ENCODE data around the gene TRNAU1AP.

The TRNAU1AP gene

GRCh38 chr1:28573564-28573963, 20.7 kb downstream of the TRNAU1AP start:
- Histone ChIP-seq H3K4me1 (ENCODE audit: control insufficient read depth, low read length) (peaks cover 3% of the 10 kb centered on the region; the same call in 1 of the 2 replicates), H3K79me2 (ENCODE audit: control insufficient read depth, low read length) (no peaks in the 10 kb centered on the region), H4K20me1 (ENCODE audit: control insufficient read depth, insufficient read depth, low read depth, low read length) (no peaks in the 10 kb centered on the region), H3K36me3 (ENCODE audit: control insufficient read depth, low read length) (peaks cover 54% of the 10 kb centered on the region), H3K9me3 (ENCODE audit: control insufficient read depth, insufficient read depth, low read length) (no peaks in the 10 kb centered on the region), H3K4me2 (ENCODE audit: low read length) (no peak overlapping the region), H3F3A (ENCODE audit: control insufficient read depth, insufficient read depth) (peaks cover 29% of the 10 kb centered on the region), H3K4me3 (ENCODE audit: low read length) (no peak overlapping the region), H3K27ac (ENCODE audit: low read depth, low read length) (no peak overlapping the region), H3K27me3 (ENCODE audit: control insufficient read depth, low read length) (no peaks in the 10 kb centered on the region), H3K9me2 (replicated peaks; ENCODE audit: control insufficient read depth, low read length) (no peaks in the 10 kb centered on the region)
- TF ChIP-seq CTCF (IDR thresholded peaks at IDR 0.05; ENCODE audit: low read depth, low read length, poor library complexity, severe bottlenecking) (no peak), EZH2phosphoT487 (IDR thresholded peaks at IDR 0.05; ENCODE audit: borderline replicate concordance, low read length) (no peak)

GRCh38 chr1:28577052-28577678, 24.3 kb downstream of the TRNAU1AP start:
- Histone ChIP-seq H3K4me2 (ENCODE audit: low read length) (no peak overlapping the region), H3K9me3 (ENCODE audit: control insufficient read depth, insufficient read depth, low read length) (no peaks in the 10 kb centered on the region), H3K4me3 (ENCODE audit: low read length) (no peak overlapping the region), H3K9me2 (replicated peaks; ENCODE audit: control insufficient read depth, low read length) (no peaks in the 10 kb centered on the region), H3K79me2 (ENCODE audit: control insufficient read depth, low read length) (peaks cover 29% of the 10 kb centered on the region), H3F3A (ENCODE audit: control insufficient read depth, insufficient read depth) (peaks cover 62% of the 10 kb centered on the region), H4K20me1 (ENCODE audit: control insufficient read depth, insufficient read depth, low read depth, low read length) (peaks cover 18% of the 10 kb centered on the region), H3K27ac (ENCODE audit: low read depth, low read length) (peak overlapping the region; percentile 96), H3K36me3 (ENCODE audit: control insufficient read depth, low read length) (peaks cover 65% of the 10 kb centered on the region), H3K4me1 (ENCODE audit: control insufficient read depth, low read length) (peaks cover 23% of the 10 kb centered on the region), H3K27me3 (ENCODE audit: control insufficient read depth, low read length) (no peaks in the 10 kb centered on the region)
- no peak for TF ChIP-seq CTCF (IDR thresholded peaks at IDR 0.05; ENCODE audit: low read depth, low read length, poor library complexity, severe bottlenecking)
- TF ChIP-seq EZH2phosphoT487 (IDR thresholded peaks at IDR 0.05; ENCODE audit: borderline replicate concordance, low read length), result no peak

- Histone ChIP-seq H4K20me1 (ENCODE audit: control insufficient read depth, insufficient read depth, low read depth, low read length) (peaks cover 18% of the 10 kb centered on the region), H3K36me3 (ENCODE audit: control insufficient read depth, low read length) (peaks cover 65% of the 10 kb centered on the region), H3K4me1 (ENCODE audit: control insufficient read depth, low read length) (peaks cover 24% of the 10 kb centered on the region), H3K27me3 (ENCODE audit: control insufficient read depth, low read length) (no peaks in the 10 kb centered on the region), H3K4me2 (ENCODE audit: low read length) (no peak overlapping the region), H3K4me3 (ENCODE audit: low read length) (no peak overlapping the region), H3K9me2 (replicated peaks; ENCODE audit: control insufficient read depth, low read length) (no peaks in the 10 kb centered on the region), H3K79me2 (ENCODE audit: control insufficient read depth, low read length) (peaks cover 34% of the 10 kb centered on the region), H3K9me3 (ENCODE audit: control insufficient read depth, insufficient read depth, low read length) (no peaks in the 10 kb centered on the region), H3F3A (ENCODE audit: control insufficient read depth, insufficient read depth) (peaks cover 67% of the 10 kb centered on the region), H3K27ac (ENCODE audit: low read depth, low read length) (peak overlapping the region; percentile 96)
- TF ChIP-seq EZH2phosphoT487 (IDR thresholded peaks at IDR 0.05; ENCODE audit: borderline replicate concordance, low read length) (no peak), CTCF (IDR thresholded peaks at IDR 0.05; ENCODE audit: low read depth, low read length, poor library complexity, severe bottlenecking) (no peak)
These were observed 25.1 kb downstream of the TRNAU1AP start for GRCh38 chr1:28577738-28578536.

All from DOHH2 (cell line).